GM18867 (cell line): ENCODE results near the gene KDM4F.

ENCODE experiments used
- ATAC-seq: cut with Tn5 transposase; IDR thresholded peaks from one replicate; pipeline ENCODE4 v1.9.1; 2021; ENCODE audit warnings: mild to moderate bottlenecking, moderate library complexity; ENCODE audit not compliant: unreplicated experiment

KDM4F gene

GRCh38 chr11:95059046-95059445 is 9.8 kb downstream of the KDM4F start:
- ATAC-seq: no peak

GRCh38 chr11:95065336-95065735 is 16.1 kb downstream of the KDM4F start:
- ATAC-seq: no peak

DNA sequence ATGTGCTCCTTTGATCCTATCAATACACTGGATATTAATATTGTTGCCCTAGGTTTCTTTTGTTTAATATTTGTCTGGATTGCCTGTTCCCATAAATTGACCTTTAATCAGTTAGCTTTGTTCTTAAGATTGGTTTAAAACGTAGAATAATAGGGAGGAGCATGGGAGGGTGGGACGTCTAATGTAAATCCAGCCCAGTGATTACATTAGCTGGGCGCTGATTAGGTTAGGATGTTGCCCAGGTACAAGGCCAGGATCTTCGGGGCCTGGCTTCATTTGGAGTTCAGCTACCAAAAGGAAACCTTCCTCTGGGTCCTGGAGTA is 17.5 kb downstream of the KDM4F start, which contains the start of gene SRSF8:
TSS of gene SRSF8 (plus strand) at position 204 of the 323 bp plus-strand sequence. CDS start 308 bp downstream, outside the sequence.
- peak; percentile 54 for ATAC-seq

DNA sequence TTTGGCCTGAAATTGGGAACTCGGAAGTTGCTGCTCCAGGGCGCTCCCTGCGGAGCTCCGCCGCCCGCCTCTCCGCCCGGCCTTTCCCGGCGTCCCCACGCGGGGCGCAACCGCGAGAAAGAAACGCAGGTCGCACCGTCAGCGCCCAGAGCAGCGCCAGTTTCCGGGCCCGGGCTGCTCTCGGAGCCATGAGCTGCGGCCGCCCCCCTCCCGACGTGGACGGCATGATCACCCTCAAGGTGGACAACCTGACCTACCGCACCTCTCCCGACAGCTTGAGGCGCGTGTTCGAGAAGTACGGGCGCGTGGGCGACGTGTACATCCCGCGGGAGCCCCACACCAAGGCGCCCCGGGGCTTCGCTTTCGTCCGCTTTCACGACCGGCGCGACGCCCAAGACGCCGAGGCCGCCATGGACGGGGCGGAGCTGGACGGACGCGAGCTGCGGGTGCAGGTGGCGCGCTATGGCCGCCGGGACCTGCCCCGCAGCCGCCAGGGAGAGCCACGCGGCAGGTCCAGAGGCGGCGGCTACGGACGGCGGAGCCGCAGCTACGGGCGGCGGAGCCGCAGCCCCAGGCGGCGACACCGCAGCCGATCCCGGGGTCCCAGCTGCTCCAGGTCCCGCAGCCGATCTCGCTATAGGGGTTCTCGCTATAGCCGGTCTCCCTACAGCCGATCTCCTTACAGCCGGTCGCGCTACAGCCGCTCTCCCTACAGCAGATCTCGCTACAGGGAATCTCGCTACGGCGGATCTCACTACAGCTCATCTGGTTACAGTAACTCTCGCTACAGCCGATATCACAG is 18.0 kb downstream of the KDM4F start:
- ATAC-seq: peak; percentile 76

GRCh38 chr11:95067841-95068219 is 18.6 kb downstream of the KDM4F start:
- no peak for ATAC-seq

- ATAC-seq: peak; percentile 61
These were observed 19.3 kb downstream of the KDM4F start for GRCh38 chr11:95068549-95068948.

GRCh38 chr11:95070471-95070870 is 21.2 kb downstream of the KDM4F start:
- ATAC-seq: no peak

GRCh38 chr11:95072948-95073347 is 23.7 kb downstream of the KDM4F start:
- no peak for ATAC-seq

GRCh38 chr11:95074792-95075563 is 25.8 kb downstream of the KDM4F start:
- no peak for ATAC-seq

DNA sequence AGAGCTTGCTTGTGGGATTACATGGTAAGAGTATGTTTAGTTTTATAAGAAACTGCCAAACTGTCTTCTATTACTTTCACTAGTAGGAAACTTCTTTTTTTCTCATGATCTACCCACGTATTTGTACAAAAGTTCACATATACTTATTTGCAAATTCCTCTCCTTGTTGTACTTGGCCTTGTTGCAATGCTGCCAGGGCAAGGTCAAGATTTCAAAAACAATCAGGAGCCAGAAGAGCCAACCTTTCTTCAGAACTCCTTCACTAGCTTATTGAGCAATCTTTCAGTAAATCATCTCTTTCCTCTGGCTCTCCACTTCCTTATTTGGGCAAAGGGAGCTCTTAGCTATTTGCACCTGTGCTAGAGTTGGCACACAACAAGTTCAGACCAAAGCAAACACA is 27.2 kb downstream of the KDM4F start:
- peak; percentile 60 for ATAC-seq

- no peak for ATAC-seq
These were observed 27.8 kb downstream of the KDM4F start for GRCh38 chr11:95076981-95077380.

GRCh38 chr11:95078526-95078925 is 29.3 kb downstream of the KDM4F start:
- no peak for ATAC-seq

- no peak for ATAC-seq
These were observed 31.8 kb downstream of the KDM4F start for GRCh38 chr11:95081010-95081409.

GRCh38 chr11:95081412-95081811 is 32.2 kb downstream of the KDM4F start:
- ATAC-seq: no peak

GRCh38 chr11:95082576-95083001 is 33.4 kb downstream of the KDM4F start:
- no peak for ATAC-seq

DNA sequence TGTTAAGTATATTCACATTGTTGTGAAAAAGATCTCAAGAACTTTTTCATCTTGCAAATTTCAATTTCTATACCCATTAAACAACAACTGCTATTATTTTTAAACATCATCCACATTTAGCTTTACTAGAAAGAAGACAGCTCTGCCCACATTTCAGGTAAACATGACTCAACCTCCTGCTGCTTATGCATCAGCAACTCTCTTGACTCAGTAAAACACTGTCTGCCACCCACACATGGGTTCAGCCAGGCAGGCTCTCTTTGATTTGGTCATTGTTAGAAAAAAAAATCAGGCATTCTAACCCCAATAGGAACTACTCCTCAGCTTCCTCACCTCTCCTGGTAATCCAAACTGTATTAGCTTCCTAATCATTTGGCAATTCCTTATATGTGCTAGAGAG is 35.3 kb downstream of the KDM4F start:
- ATAC-seq: peak; percentile 37

GRCh38 chr11:95085117-95085816 is 36.0 kb downstream of the KDM4F start:
- ATAC-seq: no peak

- no peak for ATAC-seq
These were observed 36.9 kb downstream of the KDM4F start for GRCh38 chr11:95086151-95086550.

DNA sequence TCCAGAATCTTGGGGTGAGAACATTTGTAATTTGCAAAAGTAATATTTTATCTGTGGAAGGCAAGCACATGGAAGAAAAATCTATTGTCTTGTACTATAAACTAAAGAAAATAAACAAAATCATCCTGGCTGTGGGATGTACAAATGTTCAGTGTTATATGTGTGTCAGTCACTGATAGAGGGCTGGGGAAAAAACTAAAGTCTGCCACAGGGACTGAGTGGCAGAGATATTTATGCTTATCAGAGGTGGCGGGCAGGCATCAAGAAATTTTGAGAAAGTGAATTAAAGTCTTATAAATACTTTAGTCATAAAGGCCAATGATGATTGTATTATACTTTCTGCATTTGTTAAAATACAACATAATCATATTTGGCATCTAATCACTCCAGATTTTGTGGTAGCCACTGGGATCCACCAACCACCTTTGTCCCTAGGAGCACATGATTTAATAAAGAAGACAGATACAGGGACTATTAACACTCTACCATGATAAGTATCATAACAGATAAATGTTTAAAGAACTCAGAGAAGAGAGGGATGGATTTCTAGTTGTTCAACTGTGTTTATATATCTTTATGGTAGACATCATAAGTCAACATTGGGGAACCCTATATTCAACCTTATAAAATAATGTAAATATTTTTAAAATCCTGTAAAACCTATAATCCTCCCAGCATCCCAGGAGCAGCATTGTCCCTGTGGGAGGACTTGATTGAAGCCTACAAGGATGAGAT is 37.8 kb downstream of the KDM4F start:
- no peak for ATAC-seq

GRCh38 chr11:95088946-95089619 is 39.9 kb downstream of the KDM4F start:
- ATAC-seq: peak; percentile 57
